KMS-11 (cell line): Measurements from ENCODE around the gene DYNLL1.
A peak's percentile ranks its signal among the peaks of the same experiment; 100 is the strongest.

Experiments used
- H2AFZ ChIP-seq: fragments of 200-600 bp; sonication (generic); 2 replicates; pipeline ENCODE4 v1.6.1; 2016; ENCODE audit warnings: antibody characterized with exemption, mixed run types, low read depth
- H3K27ac ChIP-seq: fragments of 200-600 bp; sonication (generic); 2 replicates; pipeline ENCODE4 v1.6.1; 2016; ENCODE audit warnings: mild to moderate bottlenecking, mixed run types
- H3K27me3 ChIP-seq: fragments of 200-600 bp; sonication (generic); 2 replicates; pipeline ENCODE4 v1.6.1; 2017; ENCODE audit warnings: mild to moderate bottlenecking, low read depth, mixed run types, moderate library complexity; ENCODE audit not compliant: insufficient read depth
- H3K36me3 ChIP-seq: fragments of 200-600 bp; sonication (generic); 2 replicates; pipeline ENCODE4 v1.6.1; 2017; ENCODE audit warnings: mild to moderate bottlenecking, mixed run types; ENCODE audit not compliant: insufficient read depth
- H3K4me1 ChIP-seq: fragments of 200-600 bp; sonication (generic); 2 replicates; pipeline ENCODE4 v1.6.1; 2016; ENCODE audit warnings: mild to moderate bottlenecking, low read depth, mixed run types; ENCODE audit not compliant: poor library complexity, severe bottlenecking
- H3K4me2 ChIP-seq: fragments of 200-600 bp; sonication (generic); 2 replicates; pipeline ENCODE4 v1.7.0; 2016; ENCODE audit warnings: mild to moderate bottlenecking, mixed run types
- H3K4me3 ChIP-seq: fragments of 200-600 bp; sonication (generic); IDR thresholded peaks from 2 replicates; pipeline ENCODE4 v1.6.1; 2017; ENCODE audit warnings: low read depth, low read length, mixed read lengths; ENCODE audit not compliant: insufficient read depth
- H3K79me2 ChIP-seq: fragments of 200-600 bp; sonication (generic); 2 replicates; pipeline ENCODE4 v1.6.1; 2016; ENCODE audit warnings: low read depth, mixed run types; ENCODE audit not compliant: insufficient read depth
- H3K9ac ChIP-seq: fragments of 200-600 bp; sonication (generic); 2 replicates; pipeline ENCODE4 v1.6.1; 2016; ENCODE audit warnings: mild to moderate bottlenecking, mixed run types
- H4K20me1 ChIP-seq: fragments of 200-600 bp; sonication (generic); 2 replicates; pipeline ENCODE4 v1.6.1; 2016; ENCODE audit warnings: mild to moderate bottlenecking, mixed run types; ENCODE audit not compliant: insufficient read depth
- TF ChIP-seq, protein P1 (sequence below): fragments of 200-600 bp; sonication (generic); conservative IDR thresholded peaks from 2 replicates; pipeline ENCODE4 v1.6.1; 2017; ENCODE audit warnings: low read depth, mild to moderate bottlenecking, antibody characterized with exemption, low read length, moderate library complexity, mixed read lengths

DYNLL1 gene

DNA sequence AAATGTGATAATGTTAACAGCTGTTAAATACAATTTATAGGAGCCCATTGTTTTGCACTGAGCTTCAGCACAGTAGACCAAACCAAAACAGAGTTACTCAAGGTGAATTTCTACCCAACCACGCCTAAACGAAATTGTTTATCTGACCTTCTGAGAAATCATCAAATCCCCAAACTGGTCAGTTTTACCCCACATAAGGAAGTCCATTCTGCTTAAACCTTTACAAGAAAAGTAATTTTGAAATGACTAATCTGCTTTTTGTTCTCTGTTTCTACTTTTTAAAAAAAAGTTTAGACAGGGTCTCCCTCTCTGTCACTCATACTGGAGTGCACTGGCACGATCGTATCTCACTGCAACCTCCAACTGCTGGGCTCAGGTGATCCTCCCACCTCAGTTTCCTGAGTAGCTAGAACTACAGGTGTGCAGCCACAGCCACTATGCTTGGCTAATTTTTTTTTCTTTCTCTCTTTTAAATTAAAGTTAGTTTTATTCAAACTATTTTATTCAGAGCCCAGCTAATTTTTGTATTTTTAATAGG is 36.9 kb downstream of the DYNLL1 start:
- H4K20me1 ChIP-seq, result no peaks in the 10 kb centered on the region
- H3K4me3 ChIP-seq, result no peak overlapping the region
- H3K27ac ChIP-seq, result no peak overlapping the region
- TF ChIP-seq, protein P1, sequence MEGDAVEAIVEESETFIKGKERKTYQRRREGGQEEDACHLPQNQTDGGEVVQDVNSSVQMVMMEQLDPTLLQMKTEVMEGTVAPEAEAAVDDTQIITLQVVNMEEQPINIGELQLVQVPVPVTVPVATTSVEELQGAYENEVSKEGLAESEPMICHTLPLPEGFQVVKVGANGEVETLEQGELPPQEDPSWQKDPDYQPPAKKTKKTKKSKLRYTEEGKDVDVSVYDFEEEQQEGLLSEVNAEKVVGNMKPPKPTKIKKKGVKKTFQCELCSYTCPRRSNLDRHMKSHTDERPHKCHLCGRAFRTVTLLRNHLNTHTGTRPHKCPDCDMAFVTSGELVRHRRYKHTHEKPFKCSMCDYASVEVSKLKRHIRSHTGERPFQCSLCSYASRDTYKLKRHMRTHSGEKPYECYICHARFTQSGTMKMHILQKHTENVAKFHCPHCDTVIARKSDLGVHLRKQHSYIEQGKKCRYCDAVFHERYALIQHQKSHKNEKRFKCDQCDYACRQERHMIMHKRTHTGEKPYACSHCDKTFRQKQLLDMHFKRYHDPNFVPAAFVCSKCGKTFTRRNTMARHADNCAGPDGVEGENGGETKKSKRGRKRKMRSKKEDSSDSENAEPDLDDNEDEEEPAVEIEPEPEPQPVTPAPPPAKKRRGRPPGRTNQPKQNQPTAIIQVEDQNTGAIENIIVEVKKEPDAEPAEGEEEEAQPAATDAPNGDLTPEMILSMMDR, result no peak
- H3K4me2 ChIP-seq, result no peak overlapping the region
- H3K9ac ChIP-seq, result no peak overlapping the region
- H3K27me3 ChIP-seq, result no peaks in the 10 kb centered on the region
- no peaks in the 10 kb centered on the region for H3K36me3 ChIP-seq
- H3K4me1 ChIP-seq, result peaks cover 29% of the 10 kb centered on the region
- H3K79me2 ChIP-seq, result peaks cover 43% of the 10 kb centered on the region
- peak overlapping the region; percentile 14; the same call in 1 of the 2 replicates for H2AFZ ChIP-seq

DNA sequence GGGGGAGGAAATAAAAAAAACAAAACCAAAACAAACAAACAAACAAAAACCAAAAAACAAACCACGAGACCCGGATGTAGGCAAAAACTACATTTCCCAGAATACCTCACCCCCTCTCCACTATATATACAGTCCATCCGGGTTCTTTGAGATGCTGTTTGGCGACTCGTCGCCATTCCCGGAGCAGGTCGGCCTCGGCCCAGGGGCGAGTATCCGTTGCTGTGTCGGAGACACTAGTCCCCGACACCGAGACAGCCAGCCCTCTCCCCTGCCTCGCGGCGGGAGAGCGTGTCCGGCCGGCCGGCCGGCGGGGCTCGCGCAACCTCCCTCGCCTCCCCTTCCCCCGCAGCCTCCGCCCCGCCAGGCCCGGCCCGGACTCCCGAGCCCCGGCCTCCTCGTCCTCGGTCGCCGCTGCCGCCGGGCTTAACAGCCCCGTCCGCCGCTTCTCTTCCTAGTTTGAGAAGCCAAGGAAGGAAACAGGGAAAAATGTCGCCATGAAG is 38.3 kb downstream of the DYNLL1 start, which contains the start of gene RNF10:
Gene RNF10, plus strand, starts transcription at position 154 of the 500 bp plus-strand sequence. CDS start 456 bp downstream, outside the sequence.
- Histone ChIP-seq H3K27me3 (no peaks in the 10 kb centered on the region), H3K4me2 (peak within 1 kb of the TSS; percentile 97), H3K9ac (peak within 1 kb of the TSS; percentile 76), H2AFZ (peak within 1 kb of the TSS; percentile 49; the same call in 1 of the 2 replicates), H3K36me3 (no peaks in the 10 kb centered on the region), H3K79me2 (peaks cover 51% of the 10 kb centered on the region), H4K20me1 (no peaks in the 10 kb centered on the region), H3K27ac (peak within 1 kb of the TSS; percentile 93), H3K4me3 (no peak within 1 kb of the TSS), H3K4me1 (peaks cover 43% of the 10 kb centered on the region)
- TF ChIP-seq, protein P1, result no peak

DNA sequence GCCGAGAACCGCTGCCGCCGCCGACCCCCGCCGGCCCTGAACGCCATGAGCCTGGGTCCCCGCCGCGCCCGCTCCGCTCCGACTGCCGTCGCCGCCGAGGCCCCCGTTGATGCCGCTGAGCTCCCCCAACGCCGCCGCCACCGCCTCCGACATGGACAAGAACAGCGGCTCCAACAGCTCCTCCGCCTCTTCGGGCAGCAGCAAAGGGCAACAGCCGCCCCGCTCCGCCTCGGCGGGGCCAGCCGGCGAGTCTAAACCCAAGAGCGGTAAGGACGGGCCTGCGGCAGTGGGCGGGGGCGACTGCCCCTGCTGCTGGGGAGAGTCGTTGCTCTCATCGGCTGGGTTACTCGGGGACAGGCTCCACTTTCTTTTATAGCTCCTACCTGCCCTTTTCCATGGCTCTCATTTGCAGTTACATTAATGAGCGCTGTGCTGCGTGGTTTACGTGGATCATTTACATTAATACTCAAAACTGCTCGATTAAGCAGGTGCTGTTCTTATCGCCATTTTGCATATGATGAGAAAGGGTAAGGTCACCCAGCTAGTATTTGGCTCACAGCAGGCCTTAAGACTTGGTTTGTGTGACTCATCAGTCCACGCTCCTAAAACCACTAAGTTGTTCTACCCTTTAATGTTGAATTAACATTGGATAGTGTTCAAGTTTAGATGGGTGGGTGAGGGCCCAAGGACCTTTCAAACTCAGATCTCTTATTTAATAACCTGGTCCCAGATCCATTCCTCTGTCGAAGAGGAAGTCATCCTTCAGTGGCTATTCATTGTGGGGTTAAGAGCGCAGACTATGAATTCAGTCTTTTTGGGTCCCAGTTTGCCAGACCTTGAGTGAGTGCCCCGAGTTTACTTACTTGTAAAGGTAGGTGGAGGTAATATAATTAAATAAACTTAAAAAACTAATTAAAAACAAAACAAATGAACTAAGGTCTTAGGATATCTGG is 39.1 kb downstream of the DYNLL1 start:
- TF ChIP-seq, protein P1, result no peak
- Histone ChIP-seq H3K4me2 (peak overlapping the region; percentile 97), H3K79me2 (peaks cover 56% of the 10 kb centered on the region), H3K27ac (peak overlapping the region; percentile 93), H3K9ac (peak overlapping the region; percentile 76), H4K20me1 (no peaks in the 10 kb centered on the region), H3K27me3 (no peaks in the 10 kb centered on the region), H3K4me1 (peaks cover 43% of the 10 kb centered on the region), H2AFZ (peak overlapping the region; percentile 49; the same call in 1 of the 2 replicates), H3K4me3 (no peak overlapping the region), H3K36me3 (no peaks in the 10 kb centered on the region)

DNA sequence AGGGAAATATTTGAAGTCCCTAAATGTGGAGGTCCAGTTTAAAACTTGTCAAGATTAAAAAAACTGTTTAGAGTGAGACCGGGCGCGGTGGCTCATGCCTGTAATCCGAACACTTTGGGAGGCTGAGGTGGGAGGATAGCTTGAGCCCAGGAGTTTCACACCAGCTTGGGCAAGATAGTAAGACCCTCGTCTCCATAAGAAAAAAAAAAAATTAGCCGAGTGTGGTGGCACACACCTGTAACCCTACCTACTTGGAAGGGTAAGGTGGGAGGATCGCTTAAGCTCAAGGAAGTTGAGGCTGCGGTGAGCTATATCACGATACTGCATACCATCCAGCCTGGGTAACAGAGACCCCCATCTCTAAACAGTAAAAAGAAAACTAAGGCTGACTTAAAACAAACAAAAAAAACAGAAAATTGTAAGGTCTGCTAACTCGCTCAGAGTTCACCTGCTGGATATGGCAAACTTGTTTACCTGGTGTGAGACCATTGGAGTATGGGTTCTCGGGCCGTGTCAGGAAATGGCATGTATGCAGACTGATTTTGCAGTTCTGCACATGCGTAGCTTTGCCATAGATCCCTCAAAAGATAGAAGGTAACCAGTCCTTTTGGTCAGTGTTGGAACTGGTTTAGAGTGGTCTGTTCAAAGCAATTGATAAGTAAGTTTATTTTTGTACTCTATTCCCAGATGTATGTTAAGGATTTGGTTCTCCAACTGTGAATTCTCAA is 40.3 kb downstream of the DYNLL1 start:
- no peak overlapping the region for H3K4me3 ChIP-seq
- no peaks in the 10 kb centered on the region for H3K36me3 ChIP-seq
- TF ChIP-seq, protein P1, result no peak
- H2AFZ ChIP-seq, result no peak overlapping the region
- no peaks in the 10 kb centered on the region for H3K27me3 ChIP-seq
- H3K9ac ChIP-seq, result peak overlapping the region; percentile 76
- H3K4me2 ChIP-seq, result peak overlapping the region; percentile 97
- peaks cover 54% of the 10 kb centered on the region for H3K4me1 ChIP-seq
- H4K20me1 ChIP-seq, result no peaks in the 10 kb centered on the region
- peak overlapping the region; percentile 93; the same call in 1 of the 2 replicates for H3K27ac ChIP-seq
- peaks cover 69% of the 10 kb centered on the region for H3K79me2 ChIP-seq
